Mesenchymal stem cell (in vitro differentiated cells and primary cell): Measurements from ENCODE around the gene ARL6IP4.
"Not testable (repeated sequence)": the region's sequence is repeated elsewhere in the genome, so short reads cannot be mapped to it uniquely, and the experiment has no call there.

ENCODE experiments used
- DNase-seq: peaks from one replicate; pipeline ENCODE4 v3.0.0-alpha.2; 2013
- H2AFZ ChIP-seq: one replicate; pipeline ENCODE4 v1.6.1; 2013; ENCODE audit warnings: low read depth, mild to moderate bottlenecking, control low read depth, inconsistent platforms, low read length, moderate library complexity
- H2AK5ac ChIP-seq: 2 replicates; pipeline ENCODE4 v1.6.1; 2013; ENCODE audit warnings: low read length, moderate library complexity, mild to moderate bottlenecking, inconsistent platforms; ENCODE audit not compliant: severe bottlenecking
- H2BK120ac ChIP-seq: one replicate; pipeline ENCODE4 v1.6.1; 2013; ENCODE audit warnings: low read depth, mild to moderate bottlenecking, inconsistent platforms, low read length, moderate library complexity
- H2BK12ac ChIP-seq, 2 experiments: one replicate each; pipeline ENCODE4 v1.6.1; 2013; ENCODE audit warnings: inconsistent platforms in 2 of 2, low read length in 2 of 2, mild to moderate bottlenecking in 2 of 2, moderate library complexity in 2 of 2, control low read depth in 1 of 2
- H2BK15ac ChIP-seq: one replicate; pipeline ENCODE4 v1.6.1; 2013; ENCODE audit warnings: mild to moderate bottlenecking, low read depth, inconsistent platforms; ENCODE audit not compliant: poor library complexity, severe bottlenecking
- H2BK5ac ChIP-seq: 2 replicates; pipeline ENCODE4 v1.6.1; 2013; ENCODE audit warnings: low read depth, mild to moderate bottlenecking, low read length, control low read depth, inconsistent platforms; ENCODE audit not compliant: poor library complexity, severe bottlenecking
- H3K14ac ChIP-seq, 2 experiments: one replicate each; pipeline ENCODE4 v1.6.1; 2013; ENCODE audit warnings: inconsistent platforms in 2 of 2, low read length in 2 of 2, control low read depth in 1 of 2, mild to moderate bottlenecking in 1 of 2, moderate library complexity in 1 of 2
- H3K18ac ChIP-seq, 2 experiments: one replicate each; pipeline ENCODE4 v1.6.1; 2013; ENCODE audit warnings: inconsistent platforms in 2 of 2, low read length in 2 of 2, control low read depth in 1 of 2, low read depth in 1 of 2, mild to moderate bottlenecking in 1 of 2
- H3K23ac ChIP-seq, 2 experiments: one replicate each; pipeline ENCODE4 v1.6.1; 2013; ENCODE audit warnings: inconsistent platforms in 2 of 2, low read length in 2 of 2, mild to moderate bottlenecking in 2 of 2, moderate library complexity in 2 of 2, control low read depth in 1 of 2
- H3K27ac ChIP-seq: 2 replicates; pipeline ENCODE4 v1.5.1; 2013; ENCODE audit warnings: mild to moderate bottlenecking, moderate library complexity, low read length, control low read depth, inconsistent platforms; ENCODE audit not compliant: poor library complexity, severe bottlenecking
- H3K27me3 ChIP-seq, 2 experiments: 2 replicates each; pipeline versions ENCODE4 v1.6.1 to v1.7.0; 2013; ENCODE audit warnings: low read length in 2 of 2, mild to moderate bottlenecking in 2 of 2, moderate library complexity in 2 of 2, control low read depth in 1 of 2, inconsistent platforms in 1 of 2; ENCODE audit not compliant: control insufficient read depth in 1 of 2, insufficient read depth in 1 of 2
- H3K36me3 ChIP-seq, 2 experiments: 2 replicates each; pipeline versions ENCODE4 v1.6.1 to v1.7.0; 2013; ENCODE audit warnings: low read length in 2 of 2, control low read depth in 1 of 2, inconsistent platforms in 1 of 2, low read depth in 1 of 2, mild to moderate bottlenecking in 1 of 2; ENCODE audit not compliant: insufficient read depth in 2 of 2, control insufficient read depth in 1 of 2
- H3K4ac ChIP-seq, 2 experiments: one replicate each; pipeline ENCODE4 v1.6.1; 2013; ENCODE audit warnings: inconsistent platforms in 2 of 2, low read length in 2 of 2, mild to moderate bottlenecking in 2 of 2, moderate library complexity in 2 of 2, control low read depth in 1 of 2, low read depth in 1 of 2
- H3K4me1 ChIP-seq: 2 replicates; pipeline ENCODE4 v1.6.1; 2013; ENCODE audit warnings: low read depth, low read length, control low read depth; ENCODE audit not compliant: control insufficient read depth, insufficient read depth
- H3K4me2 ChIP-seq: 2 replicates; pipeline ENCODE4 v1.6.1; 2013; ENCODE audit warnings: low read length, mild to moderate bottlenecking, inconsistent platforms; ENCODE audit not compliant: poor library complexity, severe bottlenecking
- H3K4me3 ChIP-seq, 2 experiments: 2 replicates each; pipeline versions ENCODE4 v1.5.1 to v1.7.0; 2013; ENCODE audit warnings: low read length in 2 of 2, mild to moderate bottlenecking in 2 of 2, control low read depth in 1 of 2, low read depth in 1 of 2; ENCODE audit not compliant: insufficient read depth in 1 of 2
- H3K79me1 ChIP-seq: replicated peaks from 2 replicates; pipeline ENCODE4 v1.6.1; 2013; ENCODE audit warnings: mild to moderate bottlenecking, control low read depth, low read length, inconsistent platforms; ENCODE audit not compliant: poor library complexity, severe bottlenecking
- H3K9ac ChIP-seq: 2 replicates; pipeline ENCODE4 v1.7.0; 2013; ENCODE audit warnings: mild to moderate bottlenecking, low read length, moderate library complexity
- H3K9me3 ChIP-seq: 2 replicates; pipeline ENCODE4 v1.7.0; 2013; ENCODE audit warnings: mild to moderate bottlenecking, low read length; ENCODE audit not compliant: control insufficient read depth
- H4K8ac ChIP-seq: one replicate; pipeline ENCODE4 v1.6.1; 2013; ENCODE audit warnings: inconsistent platforms, mild to moderate bottlenecking, low read length, moderate library complexity
- H4K91ac ChIP-seq: one replicate; pipeline ENCODE4 v1.6.1; 2013; ENCODE audit warnings: mild to moderate bottlenecking, low read length, inconsistent platforms
- WGBS: methylation state at CpG from one replicate; pipeline ENCODE4 v1.1.7; 2013; ENCODE audit warnings: mixed read lengths; 5-methylcytosine and 5-hydroxymethylcytosine counted together

Gene ARL6IP4

DNA sequence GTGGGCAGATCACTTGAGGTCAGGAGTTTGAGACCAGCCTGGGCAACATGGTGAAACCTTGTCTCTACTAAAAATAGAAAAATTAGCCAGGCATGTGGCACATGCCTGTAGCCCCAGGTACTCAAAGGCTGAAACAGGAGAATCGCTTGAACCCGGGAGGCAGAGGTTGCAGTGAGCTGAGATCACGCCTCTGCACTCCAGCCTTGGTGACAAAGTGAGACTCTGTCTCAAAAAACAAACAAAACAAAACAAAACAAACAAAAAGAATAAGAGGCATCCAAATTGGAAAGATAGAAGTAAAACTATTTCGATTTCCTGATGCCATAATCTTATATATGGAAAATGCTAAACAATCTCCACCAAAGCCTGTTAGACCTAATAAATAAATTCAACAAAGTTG lies 34.0 kb downstream of the ARL6IP4 start:
- not testable (repeated sequence) for H3K27ac ChIP-seq, H4K8ac ChIP-seq, H3K23ac ChIP-seq, H3K4me1 ChIP-seq, H3K79me1 ChIP-seq, H2BK5ac ChIP-seq, H3K4ac ChIP-seq, H3K9me3 ChIP-seq, H2BK12ac ChIP-seq, H2BK15ac ChIP-seq, H3K4me3 ChIP-seq, H2BK120ac ChIP-seq, H4K91ac ChIP-seq, H3K14ac ChIP-seq, H2AFZ ChIP-seq, DNase-seq, H3K4me2 ChIP-seq, H2AK5ac ChIP-seq, H3K27me3 ChIP-seq, H3K18ac ChIP-seq, H3K9ac ChIP-seq
- H3K36me3 ChIP-seq: peaks cover 17 to 30% of the 10 kb centered on the region in 2 experiments
- 96% methylated on average over 2 of the region's 4 CpGs for WGBS

- 100% methylated on average over 1 of the region's 1 CpG for WGBS
- H4K91ac ChIP-seq: no peak overlapping the region
- no peak overlapping the region for H2BK120ac ChIP-seq
- H3K18ac ChIP-seq: no peak overlapping the region
- H2BK5ac ChIP-seq: no peak overlapping the region
- H3K27ac ChIP-seq: no peak overlapping the region
- H3K4me1 ChIP-seq: peaks cover 2% of the 10 kb centered on the region
- no peak overlapping the region for H3K4ac ChIP-seq
- no peak overlapping the region for H2BK12ac ChIP-seq
- H3K4me3 ChIP-seq: no peak overlapping the region
- H3K9me3 ChIP-seq: no peaks in the 10 kb centered on the region
- no peaks in the 10 kb centered on the region for H3K27me3 ChIP-seq
- H3K4me2 ChIP-seq: no peak overlapping the region
- no peak overlapping the region for H2BK15ac ChIP-seq
- H4K8ac ChIP-seq: no peak overlapping the region
- peaks cover 8 to 14% of the 10 kb centered on the region in 2 experiments for H3K36me3 ChIP-seq
- H3K9ac ChIP-seq: no peak overlapping the region
- peaks cover 2% of the 10 kb centered on the region for H3K79me1 ChIP-seq
- no peak overlapping the region for H2AFZ ChIP-seq
- H3K23ac ChIP-seq: no peak overlapping the region
- DNase-seq: no peak
- H2AK5ac ChIP-seq: no peak overlapping the region
- no peak overlapping the region for H3K14ac ChIP-seq
These were observed 37.3 kb downstream of the ARL6IP4 start for GRCh38 chr12:123017753-123018152.

GRCh38 chr12:123019841-123020138 lies 39.3 kb downstream of the ARL6IP4 start:
- Histone ChIP-seq H3K27me3 (no peaks in the 10 kb centered on the region), H3K4me3 (no peak overlapping the region), H4K91ac (peak overlapping the region; percentile 9), H3K23ac (no peak overlapping the region), H2BK12ac (peak overlapping the region in 1 of 2 experiments; percentile 9), H3K18ac (no peak overlapping the region), H3K79me1 (peaks cover 3% of the 10 kb centered on the region), H2BK15ac (no peak overlapping the region), H3K14ac (no peak overlapping the region), H3K4me2 (no peak overlapping the region), H3K36me3 (peaks cover 0 to 3% of the 10 kb centered on the region in 2 experiments), H3K27ac (no peak overlapping the region), H2BK120ac (no peak overlapping the region), H3K4ac (no peak overlapping the region), H2BK5ac (no peak overlapping the region), H4K8ac (no peak overlapping the region), H3K9me3 (no peaks in the 10 kb centered on the region), H2AK5ac (no peak overlapping the region), H3K4me1 (peaks cover 2% of the 10 kb centered on the region), H2AFZ (no peak overlapping the region), H3K9ac (no peak overlapping the region)
- WGBS: 80% methylated on average over 1 of the region's 2 CpGs
- DNase-seq: no peak

GRCh38 chr12:123021688-123022604 lies 41.5 kb downstream of the ARL6IP4 start:
- H3K4ac ChIP-seq: no peak overlapping the region
- peaks cover 6% of the 10 kb centered on the region for H3K4me1 ChIP-seq
- no peaks in the 10 kb centered on the region for H3K9me3 ChIP-seq
- no peak overlapping the region for H2BK15ac ChIP-seq
- H3K14ac ChIP-seq: no peak overlapping the region
- H2AFZ ChIP-seq: no peak overlapping the region
- H3K4me3 ChIP-seq: no peak overlapping the region
- H2BK120ac ChIP-seq: no peak overlapping the region
- no peak overlapping the region for H3K9ac ChIP-seq
- DNase-seq: no peak
- H3K4me2 ChIP-seq: no peak overlapping the region
- H3K27ac ChIP-seq: no peak overlapping the region
- WGBS: 93% methylated on average over 17 of the region's 18 CpGs
- H3K79me1 ChIP-seq: peaks cover 3% of the 10 kb centered on the region
- no peak overlapping the region for H2AK5ac ChIP-seq
- H2BK12ac ChIP-seq: no peak overlapping the region
- peaks cover 7 to 11% of the 10 kb centered on the region in 2 experiments for H3K36me3 ChIP-seq
- no peaks in the 10 kb centered on the region for H3K27me3 ChIP-seq
- no peak overlapping the region for H3K23ac ChIP-seq
- no peak overlapping the region for H3K18ac ChIP-seq
- no peak overlapping the region for H2BK5ac ChIP-seq
- H4K91ac ChIP-seq: no peak overlapping the region
- H4K8ac ChIP-seq: no peak overlapping the region
